ENCODE results near the gene RNF213.

RNF213 gene

GRCh38 chr17:80354336-80354735 is 93.7 kb downstream of the RNF213 start:
- no peak for DNase-seq

GRCh38 chr17:80356231-80356856 is 95.7 kb downstream of the RNF213 start:
- DNase-seq, result no peak

- DNase-seq, result no peak
Measured at GRCh38 chr17:80358131-80358530, 97.5 kb downstream of the RNF213 start.

GRCh38 chr17:80358861-80359260 is 98.2 kb downstream of the RNF213 start:
- no peak for DNase-seq

DNA sequence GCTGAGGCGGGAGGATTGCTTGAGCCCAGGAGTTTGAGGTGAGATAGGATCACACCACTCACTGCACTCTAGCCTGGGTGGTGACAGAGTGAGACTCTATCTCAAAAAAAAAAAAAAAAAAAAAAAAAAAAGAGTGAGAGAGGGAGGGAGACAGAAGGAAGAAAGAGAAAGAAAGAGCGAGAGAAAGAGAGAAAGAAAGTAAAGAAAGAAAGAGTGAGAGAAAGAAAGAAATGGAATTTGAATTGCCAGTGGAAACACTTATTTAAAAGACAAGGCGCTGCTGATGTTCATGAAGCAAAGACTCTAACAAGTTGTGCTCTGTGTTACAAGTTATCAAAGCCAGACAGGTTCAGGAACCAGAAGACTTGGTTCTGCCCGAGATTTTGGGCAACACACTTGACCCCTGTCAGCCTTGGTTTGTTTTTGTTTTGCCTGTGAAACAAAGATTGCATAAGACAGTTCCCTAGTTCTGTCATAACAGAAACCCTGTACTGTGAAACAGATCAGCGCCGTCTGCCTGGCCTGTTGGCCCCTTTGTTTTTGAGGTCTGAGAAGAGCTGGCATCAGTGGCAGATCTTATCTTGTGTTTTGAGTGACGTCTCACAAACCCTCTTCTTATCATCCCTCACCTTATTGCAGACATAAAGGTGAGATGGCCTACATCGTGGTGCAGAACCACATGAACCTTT is 98.9 kb downstream of the RNF213 start:
- no peak for DNase-seq

DNA sequence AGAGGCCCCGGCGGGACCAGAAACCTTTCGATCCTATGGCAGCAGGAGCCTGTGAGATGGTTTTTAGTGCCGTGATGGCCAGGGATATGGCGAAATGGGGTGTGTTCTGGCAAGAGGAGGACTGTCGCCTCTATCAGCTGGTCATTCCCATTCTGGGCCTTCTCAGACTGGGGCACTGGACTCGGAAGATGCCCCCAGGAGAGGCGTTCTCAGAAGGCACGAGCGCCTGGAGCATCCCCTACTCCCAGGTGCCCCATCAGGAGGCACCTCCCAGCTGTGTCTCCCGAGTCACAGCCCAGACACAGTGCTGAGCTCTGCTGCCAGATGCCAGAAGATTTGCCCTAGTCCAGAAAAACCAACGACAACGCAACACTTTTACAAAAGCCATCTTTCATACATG is 99.7 kb downstream of the RNF213 start:
- no peak for DNase-seq

GRCh38 chr17:80361495-80362220 is 101.0 kb downstream of the RNF213 start:
- no peak for DNase-seq

DNA sequence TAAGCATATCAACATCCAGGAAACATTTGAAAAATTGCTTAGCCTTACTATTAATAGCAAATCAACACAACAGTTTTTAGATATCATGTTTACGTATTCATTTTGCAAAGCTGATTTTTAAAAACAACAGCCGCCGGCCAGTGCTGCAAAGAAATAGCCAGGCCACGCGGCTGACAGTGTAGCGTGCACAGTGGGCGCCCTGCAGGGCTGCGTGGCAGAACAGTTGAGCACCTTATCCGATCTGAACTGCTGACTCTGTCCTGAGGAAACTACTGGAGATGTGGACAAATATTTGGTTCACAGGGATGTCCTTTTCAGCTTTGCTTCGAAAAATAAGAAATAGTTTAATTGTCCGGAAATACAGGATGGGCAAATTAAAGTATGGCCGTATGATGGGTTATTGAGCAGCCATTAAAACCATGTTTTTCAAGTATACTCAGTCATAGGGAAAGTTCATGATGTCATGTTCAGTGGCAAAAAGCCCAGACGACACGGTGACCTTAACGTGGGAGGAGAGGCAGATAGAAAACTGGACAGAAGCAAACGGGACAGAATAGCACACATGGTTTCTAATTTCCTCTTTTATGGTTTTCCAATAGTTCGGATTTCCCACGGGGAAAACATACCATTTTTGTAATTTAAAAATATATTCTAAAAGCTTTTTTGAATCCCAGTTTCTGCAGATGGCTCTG is 101.9 kb downstream of the RNF213 start:
- no peak for DNase-seq

DNA sequence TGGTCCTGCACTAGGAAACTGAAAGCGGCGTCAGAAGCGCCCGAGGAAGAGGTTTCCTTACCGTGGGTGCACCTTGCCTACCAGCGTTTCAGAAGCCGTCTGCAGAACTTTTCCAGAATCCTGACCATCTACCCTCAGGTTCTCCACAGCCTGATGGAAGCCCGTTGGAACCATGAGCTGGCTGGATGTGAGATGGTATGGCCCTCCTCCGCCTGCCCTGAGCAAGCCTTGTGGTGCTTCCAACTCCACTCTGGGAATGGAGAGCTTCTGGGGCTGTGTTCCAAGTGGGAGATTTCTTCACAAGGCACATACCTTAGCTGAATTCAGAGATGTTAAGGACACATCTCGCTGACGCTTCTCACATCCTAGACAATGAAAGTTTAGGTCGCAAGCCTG is 102.5 kb downstream of the RNF213 start:
- DNase-seq, result no peak

DNA sequence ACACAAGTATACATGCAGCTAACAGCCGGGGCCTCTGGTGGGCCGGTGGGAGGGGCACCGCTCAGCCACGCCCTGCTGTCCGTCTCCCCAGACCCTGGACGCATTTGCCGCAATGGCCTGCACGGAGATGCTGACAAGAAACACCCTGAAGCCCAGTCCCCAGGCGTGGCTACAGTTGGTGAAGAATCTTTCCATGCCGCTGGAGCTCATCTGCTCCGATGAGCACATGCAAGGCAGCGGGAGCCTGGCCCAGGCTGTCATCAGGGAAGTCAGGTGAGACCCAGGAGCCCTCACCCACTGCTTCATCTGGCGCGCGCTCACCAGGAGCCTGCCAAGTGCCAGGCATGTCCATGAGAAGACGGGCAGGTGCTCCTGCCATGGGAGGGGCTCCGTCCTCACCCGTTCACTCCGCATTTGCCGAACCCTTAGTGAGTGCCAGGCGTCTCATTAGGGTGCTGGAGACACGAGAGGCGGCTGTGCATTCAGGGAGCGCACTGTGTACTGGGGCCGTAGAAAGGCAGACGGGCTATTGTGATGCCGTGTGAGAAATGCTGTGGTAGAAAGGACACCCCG is 103.0 kb downstream of the RNF213 start:
- DNase-seq, result no peak

GRCh38 chr17:80364091-80364691 is 103.5 kb downstream of the RNF213 start:
- DNase-seq, result no peak

DNA sequence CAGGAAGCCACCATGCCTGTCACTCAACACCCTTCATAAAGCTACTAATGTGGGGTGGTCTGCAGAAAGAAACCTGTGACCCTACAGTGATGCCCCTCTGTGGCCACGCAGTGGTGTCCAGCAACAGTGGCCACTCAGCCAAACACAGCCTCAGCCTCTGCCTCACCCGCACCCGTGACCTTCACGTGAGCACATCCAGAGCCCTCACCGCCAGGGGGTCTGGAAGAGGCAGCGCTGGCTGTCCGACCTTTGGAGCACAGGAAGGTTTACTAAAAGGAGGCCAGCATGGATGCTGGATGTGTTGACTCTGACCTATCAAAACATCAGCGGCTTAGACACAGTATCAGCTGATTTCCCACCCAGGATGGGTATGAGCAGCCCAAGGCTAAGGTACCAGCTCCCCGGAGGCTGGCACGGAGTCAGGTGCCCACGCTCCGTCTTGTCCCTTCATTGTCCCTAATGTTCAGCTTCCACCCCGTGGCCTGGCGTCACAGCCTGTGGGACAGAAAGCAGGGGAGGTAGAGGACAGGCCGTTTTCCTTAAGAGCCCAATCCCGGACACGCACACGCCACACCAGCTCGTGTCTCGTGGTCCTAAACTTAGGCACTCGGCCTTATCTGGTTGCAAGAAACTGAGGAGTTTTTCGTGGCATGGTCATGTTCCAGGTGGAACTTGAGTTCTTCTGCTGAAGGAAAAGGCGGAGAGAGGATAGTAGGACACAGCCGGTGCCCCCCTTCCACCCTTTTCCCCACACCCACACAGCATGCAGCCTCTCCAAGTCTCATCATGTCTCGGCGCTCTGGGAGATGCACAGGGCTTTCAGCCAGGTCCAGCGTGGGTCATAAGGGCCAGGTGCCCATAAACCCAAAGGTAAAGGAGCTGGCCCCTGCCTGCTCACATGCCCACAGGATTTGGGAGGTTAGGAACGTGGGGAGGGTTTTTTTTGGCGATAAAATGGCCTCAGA is 104.6 kb downstream of the RNF213 start:
- no peak for DNase-seq

DNA sequence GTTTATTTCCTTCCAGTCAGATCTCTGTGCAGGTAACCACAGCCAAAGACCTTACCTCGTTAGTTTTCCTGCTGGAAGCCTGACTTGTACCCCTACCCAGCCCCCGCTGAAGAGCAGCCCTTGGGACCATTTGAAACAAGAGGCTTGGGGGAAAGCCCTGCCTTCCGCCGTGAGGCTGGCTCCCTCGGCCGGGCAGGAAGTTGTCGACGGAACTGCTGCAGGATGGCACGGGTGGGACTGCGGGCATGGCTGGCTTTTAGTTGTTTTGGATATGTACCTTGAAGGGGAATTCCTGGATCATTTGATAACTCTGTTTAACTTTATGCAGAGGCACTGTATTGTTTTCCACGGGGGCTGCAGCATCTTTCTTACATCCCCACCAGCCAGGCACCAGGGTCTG is 105.3 kb downstream of the RNF213 start:
- no peak for DNase-seq

- DNase-seq, result no peak
Measured at GRCh38 chr17:80367503-80367902, 106.9 kb downstream of the RNF213 start.

DNA sequence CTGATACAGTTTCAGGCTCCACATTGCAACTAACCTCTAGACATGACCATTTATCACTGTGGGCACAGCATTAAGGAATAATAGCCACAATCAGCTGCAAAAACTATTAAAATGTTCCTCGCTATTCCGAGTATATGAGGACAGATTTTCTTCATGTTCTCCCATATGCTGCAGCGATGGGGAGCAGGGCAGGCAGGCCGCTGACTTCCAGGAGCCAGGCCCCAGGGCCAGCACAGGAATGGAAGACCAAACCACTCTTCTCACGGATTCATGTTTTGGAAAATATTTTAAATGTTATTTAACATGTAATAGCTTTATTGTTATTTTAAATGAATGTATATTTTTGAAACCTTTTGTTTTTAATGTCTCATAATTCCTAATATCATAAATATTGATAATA is 110.5 kb downstream of the RNF213 start:
- no peak for DNase-seq

DNA sequence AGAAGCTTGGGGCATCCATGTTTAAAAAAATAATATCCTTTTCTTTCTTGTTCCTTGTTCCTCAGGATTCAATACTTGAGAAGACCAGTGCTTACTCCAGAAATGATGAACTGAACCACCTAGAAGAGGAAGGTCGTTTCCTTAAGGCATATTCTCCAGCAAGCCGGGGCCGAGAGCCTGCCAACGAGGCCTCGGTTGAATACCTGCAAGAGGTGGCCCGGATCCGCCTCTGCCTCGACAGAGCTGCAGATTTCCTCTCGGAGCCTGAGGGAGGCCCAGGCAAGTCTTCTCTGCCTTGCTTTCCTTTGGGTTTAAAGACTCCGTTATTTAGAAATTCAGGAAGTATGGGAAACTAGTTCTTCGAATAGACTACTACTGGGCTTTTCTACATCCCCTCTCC is 111.8 kb downstream of the RNF213 start:
- no peak for DNase-seq

DNA sequence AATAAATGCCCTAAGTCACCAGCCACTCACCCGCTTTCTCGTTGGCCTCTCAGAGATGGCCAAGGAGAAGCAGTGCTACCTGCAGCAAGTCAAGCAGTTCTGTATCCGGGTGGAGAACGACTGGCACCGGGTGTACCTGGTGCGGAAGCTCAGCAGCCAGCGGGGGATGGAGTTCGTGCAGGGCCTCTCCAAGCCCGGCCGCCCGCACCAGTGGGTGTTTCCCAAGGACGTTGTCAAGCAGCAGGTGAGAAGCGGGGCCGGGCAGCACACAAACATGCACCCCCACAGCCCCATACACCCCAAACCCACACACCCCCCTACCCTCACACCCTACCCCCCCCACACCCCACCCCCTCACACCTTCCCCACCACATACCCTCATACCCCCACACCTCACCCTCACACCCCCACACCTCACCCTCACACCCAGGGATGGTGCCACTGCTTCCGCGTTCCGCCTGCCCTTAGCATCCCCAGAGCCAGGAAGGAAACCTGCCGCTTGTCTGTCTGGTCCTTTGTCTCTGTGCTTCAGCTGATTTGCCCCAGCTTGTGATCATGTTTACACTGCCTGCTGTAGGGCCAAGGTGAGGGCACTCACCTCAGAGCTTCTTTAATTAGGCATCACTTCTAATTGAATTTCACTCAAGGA is 112.4 kb downstream of the RNF213 start:
- no peak for DNase-seq

- no peak for DNase-seq
Measured at GRCh38 chr17:80374039-80374731, 113.5 kb downstream of the RNF213 start.

- DNase-seq, result no peak
Measured at GRCh38 chr17:80374732-80375585, 114.3 kb downstream of the RNF213 start.

Measured in right hindlimb (tissue), 1 donor.